HEK293T (cell line): Measurements from ENCODE around the gene GPR148.

Source experiments
- BHLHE40 ChIP-seq: fragments of 450-650 bp; IDR thresholded peaks from 2 replicates; pipeline ENCODE4 v1.6.1; 2016; ENCODE audit warnings: mild to moderate bottlenecking, moderate library complexity, borderline replicate concordance
- CTBP1 ChIP-seq: fragments of 450-650 bp; IDR thresholded peaks from 2 replicates; pipeline ENCODE4 v1.6.1; 2016; ENCODE audit warnings: borderline replicate concordance
- ELF4 ChIP-seq: fragments of 450-650 bp; IDR thresholded peaks from 2 replicates; pipeline ENCODE4 v1.6.1; 2017; ENCODE audit warnings: antibody characterized with exemption
- FOXA1 ChIP-seq: fragments of 450-650 bp; IDR thresholded peaks from 2 replicates; pipeline ENCODE4 v1.6.1; 2016; ENCODE audit warnings: mild to moderate bottlenecking
- FOXK2 ChIP-seq: fragments of 450-650 bp; IDR thresholded peaks from 2 replicates; pipeline ENCODE4 v1.6.1; 2016; ENCODE audit warnings: mild to moderate bottlenecking
- FOXM1 ChIP-seq: fragments of 450-650 bp; IDR thresholded peaks from 2 replicates; pipeline ENCODE4 v1.6.1; 2017; ENCODE audit warnings: mild to moderate bottlenecking, borderline replicate concordance
- HDGF ChIP-seq: fragments of 450-650 bp; IDR thresholded peaks from 2 replicates; pipeline ENCODE4 v1.6.1; 2017; ENCODE audit warnings: antibody characterized with exemption, borderline replicate concordance
- L3MBTL2 ChIP-seq: fragments of 450-650 bp; conservative IDR thresholded peaks from 2 replicates; pipeline ENCODE4 v1.6.1; 2016; ENCODE audit warnings: mild to moderate bottlenecking
- LEF1 ChIP-seq: fragments of 450-650 bp; IDR thresholded peaks from 2 replicates; pipeline ENCODE4 v1.6.1; 2017; ENCODE audit warnings: mild to moderate bottlenecking, borderline replicate concordance
- NFRKB ChIP-seq: fragments of 450-650 bp; IDR thresholded peaks from 2 replicates; pipeline ENCODE4 v1.6.1; 2016; ENCODE audit warnings: mild to moderate bottlenecking, moderate library complexity
- SP1 ChIP-seq: fragments of 450-650 bp; IDR thresholded peaks from 2 replicates; pipeline ENCODE4 v1.6.1; 2017
- SUZ12 ChIP-seq: fragments of 450-650 bp; IDR thresholded peaks from 2 replicates; pipeline ENCODE4 v1.6.1; 2016; ENCODE audit warnings: mild to moderate bottlenecking
- TARDBP ChIP-seq: fragments of 450-650 bp; IDR thresholded peaks from 2 replicates; pipeline ENCODE4 v1.6.1; 2016
- ZNF384 ChIP-seq: fragments of 450-650 bp; IDR thresholded peaks from 2 replicates; pipeline ENCODE4 v1.6.1; 2016

GRCh38 chr2:130743278-130743677 lies 14.4 kb downstream of the GPR148 start:
- no peak for TF ChIP-seq ELF4
- no peak for TF ChIP-seq TARDBP
- TF ChIP-seq SUZ12, result no peak
- no peak for TF ChIP-seq FOXK2
- TF ChIP-seq FOXM1, result no peak
- TF ChIP-seq ZNF384, result no peak
- no peak for TF ChIP-seq LEF1
- no peak for TF ChIP-seq SP1
- TF ChIP-seq FOXA1, result no peak
- TF ChIP-seq L3MBTL2, result no peak
- no peak for TF ChIP-seq BHLHE40
- TF ChIP-seq HDGF, result no peak
- no peak for TF ChIP-seq CTBP1
- TF ChIP-seq NFRKB, result no peak
